ENCODE data around the gene ZSCAN31.

GRCh38 chr6:28323813-28324424, 12.0 kb downstream of the ZSCAN31 start:
- TF ChIP-seq POLR2A (IDR thresholded peaks at IDR 0.05): no peak
- TF ChIP-seq CTCF (IDR thresholded peaks at IDR 0.05): no peak

Measured in lower leg skin (tissue), 3 donors.